Measurements from ENCODE around the gene TBXAS1.

The TBXAS1 gene

DNA sequence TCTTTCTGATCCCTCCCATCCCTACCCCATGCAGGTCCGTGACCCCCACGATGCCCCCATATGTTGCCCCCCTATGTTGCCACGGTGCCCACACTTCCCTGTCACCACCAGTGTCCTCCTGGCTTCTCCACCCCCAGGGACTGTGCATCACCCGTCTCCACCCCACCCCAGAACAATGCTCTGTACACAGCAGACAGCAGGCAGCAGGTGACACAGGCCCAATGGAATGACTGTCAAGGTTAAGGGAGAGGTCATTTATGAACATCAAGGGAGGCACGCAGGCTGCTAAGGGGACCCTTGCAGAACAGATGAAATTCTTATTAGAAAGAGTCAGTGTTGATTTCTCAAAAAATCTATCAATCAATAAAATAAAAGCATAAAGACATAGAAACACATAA, 162.2 kb downstream of the TBXAS1 start:
- no peaks in the 10 kb centered on the region for H3F3A ChIP-seq (ENCODE audit: low read depth)
- peaks cover 9% of the 10 kb centered on the region for H3K4me1 ChIP-seq (ENCODE audit: insufficient read depth, low read length, poor library complexity, severe bottlenecking)
- H3K79me2 ChIP-seq (ENCODE audit: insufficient read depth, low read length): no peaks in the 10 kb centered on the region
- H3K9me2 ChIP-seq (replicated peaks; ENCODE audit: low read depth, low read length): no peaks in the 10 kb centered on the region
- H3K9ac ChIP-seq (ENCODE audit: low read depth, low read length, poor library complexity, severe bottlenecking): no peak overlapping the region
- H3K36me3 ChIP-seq (ENCODE audit: insufficient read depth, low read length): no peaks in the 10 kb centered on the region
- no peak overlapping the region for H3K4me3 ChIP-seq (ENCODE audit: low read length, poor library complexity, severe bottlenecking)
- TF ChIP-seq, protein P1, sequence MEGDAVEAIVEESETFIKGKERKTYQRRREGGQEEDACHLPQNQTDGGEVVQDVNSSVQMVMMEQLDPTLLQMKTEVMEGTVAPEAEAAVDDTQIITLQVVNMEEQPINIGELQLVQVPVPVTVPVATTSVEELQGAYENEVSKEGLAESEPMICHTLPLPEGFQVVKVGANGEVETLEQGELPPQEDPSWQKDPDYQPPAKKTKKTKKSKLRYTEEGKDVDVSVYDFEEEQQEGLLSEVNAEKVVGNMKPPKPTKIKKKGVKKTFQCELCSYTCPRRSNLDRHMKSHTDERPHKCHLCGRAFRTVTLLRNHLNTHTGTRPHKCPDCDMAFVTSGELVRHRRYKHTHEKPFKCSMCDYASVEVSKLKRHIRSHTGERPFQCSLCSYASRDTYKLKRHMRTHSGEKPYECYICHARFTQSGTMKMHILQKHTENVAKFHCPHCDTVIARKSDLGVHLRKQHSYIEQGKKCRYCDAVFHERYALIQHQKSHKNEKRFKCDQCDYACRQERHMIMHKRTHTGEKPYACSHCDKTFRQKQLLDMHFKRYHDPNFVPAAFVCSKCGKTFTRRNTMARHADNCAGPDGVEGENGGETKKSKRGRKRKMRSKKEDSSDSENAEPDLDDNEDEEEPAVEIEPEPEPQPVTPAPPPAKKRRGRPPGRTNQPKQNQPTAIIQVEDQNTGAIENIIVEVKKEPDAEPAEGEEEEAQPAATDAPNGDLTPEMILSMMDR (conservative IDR thresholded peaks at IDR 0.05; ENCODE audit: low read length): no peak
- TF ChIP-seq EZH2phosphoT487 (IDR thresholded peaks at IDR 0.05; ENCODE audit: borderline replicate concordance): no peak
- H2AFZ ChIP-seq (ENCODE audit: low read length): no peak overlapping the region
- H3K27me3 ChIP-seq (ENCODE audit: insufficient read depth, low read length, poor library complexity, severe bottlenecking): no peaks in the 10 kb centered on the region
- no peak overlapping the region for H3K4me2 ChIP-seq (ENCODE audit: low read depth, low read length, poor library complexity, severe bottlenecking)
- no peaks in the 10 kb centered on the region for H3K9me3 ChIP-seq (ENCODE audit: insufficient read depth, low read depth, low read length)
- H4K20me1 ChIP-seq (ENCODE audit: insufficient read depth, low read length, poor library complexity, severe bottlenecking): no peaks in the 10 kb centered on the region

DNA sequence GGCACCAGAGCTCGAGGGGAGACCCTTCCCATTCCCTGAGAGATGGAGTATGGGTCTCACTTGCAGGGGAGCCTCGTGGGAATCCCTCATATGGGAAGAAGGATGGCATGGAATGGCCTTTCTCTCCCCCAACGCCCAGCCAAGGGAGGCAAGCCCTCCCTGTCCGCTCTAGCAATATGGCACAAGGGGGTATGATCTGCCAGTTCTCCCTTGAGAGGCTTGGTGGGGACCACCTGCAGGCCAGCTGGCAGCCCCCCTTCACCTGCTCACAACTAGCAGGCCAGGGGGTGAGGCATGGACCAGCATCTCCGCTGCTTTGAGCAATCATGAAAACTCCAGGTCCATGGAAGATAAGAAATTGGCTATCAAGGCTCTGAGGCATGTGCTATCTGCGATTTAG, 162.8 kb downstream of the TBXAS1 start:
- Histone ChIP-seq H3K4me1 (ENCODE audit: insufficient read depth, low read length, poor library complexity, severe bottlenecking) (peaks cover 9% of the 10 kb centered on the region), H3K9ac (ENCODE audit: low read depth, low read length, poor library complexity, severe bottlenecking) (no peak overlapping the region), H3K4me3 (ENCODE audit: low read length, poor library complexity, severe bottlenecking) (no peak overlapping the region), H3K36me3 (ENCODE audit: insufficient read depth, low read length) (no peaks in the 10 kb centered on the region), H3K4me2 (ENCODE audit: low read depth, low read length, poor library complexity, severe bottlenecking) (no peak overlapping the region), H3K27me3 (ENCODE audit: insufficient read depth, low read length, poor library complexity, severe bottlenecking) (no peaks in the 10 kb centered on the region), H3K9me3 (ENCODE audit: insufficient read depth, low read depth, low read length) (no peaks in the 10 kb centered on the region), H3F3A (ENCODE audit: low read depth) (no peaks in the 10 kb centered on the region), H3K79me2 (ENCODE audit: insufficient read depth, low read length) (no peaks in the 10 kb centered on the region), H4K20me1 (ENCODE audit: insufficient read depth, low read length, poor library complexity, severe bottlenecking) (no peaks in the 10 kb centered on the region), H2AFZ (ENCODE audit: low read length) (no peak overlapping the region), H3K9me2 (replicated peaks; ENCODE audit: low read depth, low read length) (no peaks in the 10 kb centered on the region)
- TF ChIP-seq, protein P1 (conservative IDR thresholded peaks at IDR 0.05; ENCODE audit: low read length): no peak
- TF ChIP-seq EZH2phosphoT487 (IDR thresholded peaks at IDR 0.05; ENCODE audit: borderline replicate concordance): no peak

DNA sequence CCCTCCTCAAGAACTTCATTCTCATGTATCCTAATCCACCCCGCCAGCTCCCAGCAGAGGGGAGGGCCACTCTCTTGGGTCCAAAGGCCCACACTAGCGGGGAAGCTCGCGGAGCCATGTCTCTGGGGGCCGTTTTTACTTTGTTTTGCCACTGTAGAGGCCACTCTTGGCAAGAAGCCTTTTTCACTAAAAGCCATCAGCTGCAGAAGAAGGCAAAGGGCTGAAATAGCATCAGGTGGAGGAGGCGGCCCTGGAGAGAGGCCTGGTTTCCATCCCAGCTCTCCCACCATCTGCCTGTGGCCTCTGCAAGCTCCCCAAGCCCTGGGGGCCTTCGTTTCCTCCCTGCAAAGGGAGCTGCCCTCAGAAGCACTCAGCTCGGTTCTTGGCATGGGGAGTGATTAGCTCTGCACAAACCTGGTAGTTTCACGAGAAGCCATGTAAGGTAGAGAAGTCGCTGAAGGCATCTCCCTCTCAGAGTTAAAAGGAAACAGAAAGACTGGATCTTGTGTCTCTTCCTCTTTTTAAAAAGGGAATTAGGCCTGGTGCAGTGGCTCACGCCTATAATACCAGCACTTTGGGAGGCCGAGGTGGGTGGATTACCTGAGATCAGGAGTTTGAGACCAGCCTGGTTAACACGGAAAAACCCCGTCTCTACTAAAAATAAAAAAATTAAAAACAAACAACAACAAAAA, 163.4 kb downstream of the TBXAS1 start:
- Histone ChIP-seq H4K20me1 (ENCODE audit: insufficient read depth, low read length, poor library complexity, severe bottlenecking) (no peaks in the 10 kb centered on the region), H3K4me1 (ENCODE audit: insufficient read depth, low read length, poor library complexity, severe bottlenecking) (peaks cover 9% of the 10 kb centered on the region), H3K4me3 (ENCODE audit: low read length, poor library complexity, severe bottlenecking) (no peak overlapping the region), H3K27me3 (ENCODE audit: insufficient read depth, low read length, poor library complexity, severe bottlenecking) (no peaks in the 10 kb centered on the region), H2AFZ (ENCODE audit: low read length) (no peak overlapping the region), H3F3A (ENCODE audit: low read depth) (no peaks in the 10 kb centered on the region), H3K9me3 (ENCODE audit: insufficient read depth, low read depth, low read length) (no peaks in the 10 kb centered on the region), H3K9ac (ENCODE audit: low read depth, low read length, poor library complexity, severe bottlenecking) (no peak overlapping the region), H3K79me2 (ENCODE audit: insufficient read depth, low read length) (no peaks in the 10 kb centered on the region), H3K36me3 (ENCODE audit: insufficient read depth, low read length) (no peaks in the 10 kb centered on the region), H3K9me2 (replicated peaks; ENCODE audit: low read depth, low read length) (no peaks in the 10 kb centered on the region), H3K4me2 (ENCODE audit: low read depth, low read length, poor library complexity, severe bottlenecking) (no peak overlapping the region)
- TF ChIP-seq EZH2phosphoT487 (IDR thresholded peaks at IDR 0.05; ENCODE audit: borderline replicate concordance): no peak
- TF ChIP-seq, protein P1 (conservative IDR thresholded peaks at IDR 0.05; ENCODE audit: low read length): no peak

Data from Loucy (cell line).